K562 (cell line): Measurements from ENCODE around the gene PRR14L. TPM values are rescaled to one million over a fixed set of nuclear protein-coding genes. Genes with fewer than 3 reads are reported as not detected.

ENCODE experiments used
- ATF3 ChIP-seq, 2 experiments: fragments of 450-650 bp in 1 of 2; sonication (generic) in 1 of 2; formaldehyde crosslinking in 1 of 2; IDR thresholded peaks in 1 of 2; conservative IDR thresholded peaks in 1 of 2; 2 replicates each; pipeline versions ENCODE4 v1.6.1 to v1.8.1; 2016 to 2023; ENCODE audit warnings: mild to moderate bottlenecking in 2 of 2, moderate library complexity in 2 of 2, inconsistent platforms in 1 of 2, missing genetic modification reagents in 1 of 2
- BCL6 ChIP-seq: fragments of 250-450 bp; sonication (Bioruptor Pico); IDR thresholded peaks from 2 replicates; pipeline ENCODE4 v1.4.0; 2020
- BRD9 ChIP-seq: fragments of 450-650 bp; IDR thresholded peaks from 2 replicates; pipeline ENCODE4 v1.6.1; 2018; ENCODE audit warnings: low read depth; ENCODE audit not compliant: partially characterized antibody
- HOXB6 ChIP-seq: fragments of 250-450 bp; sonication (Bioruptor Pico); IDR thresholded peaks from 2 replicates; pipeline ENCODE4 v1.5.1; 2022; ENCODE audit warnings: mild to moderate bottlenecking, borderline replicate concordance
- NCOA4 ChIP-seq: fragments of 450-650 bp; IDR thresholded peaks from 2 replicates; pipeline ENCODE4 v1.6.1; 2018; ENCODE audit warnings: mild to moderate bottlenecking; ENCODE audit not compliant: partially characterized antibody
- NEUROD1 ChIP-seq: fragments of 150-350 bp; IDR thresholded peaks from 2 replicates; pipeline ENCODE4 v1.6.1; 2014; ENCODE audit warnings: borderline replicate concordance, low read length, low read depth; ENCODE audit not compliant: partially characterized antibody
- POLR2B ChIP-seq: fragments of 450-650 bp; IDR thresholded peaks from 2 replicates; pipeline ENCODE4 v1.6.1; 2018; ENCODE audit warnings: low read depth; ENCODE audit not compliant: partially characterized antibody
- RCOR1 ChIP-seq, 2 experiments: IDR thresholded peaks; 2 replicates each; pipeline ENCODE4 v1.6.1; 2012; ENCODE audit warnings: low read depth in 2 of 2, low read length in 2 of 2, borderline replicate concordance in 1 of 2, improper control_type of control experiment in 1 of 2
- SNIP1 ChIP-seq: fragments of 450-650 bp; IDR thresholded peaks from 2 replicates; pipeline ENCODE4 v1.7.1; 2017; ENCODE audit warnings: low read depth, mild to moderate bottlenecking
- TSC22D4 ChIP-seq: fragments of 450-650 bp; IDR thresholded peaks from 2 replicates; pipeline ENCODE4 v1.6.1; 2016; ENCODE audit warnings: missing genetic modification characterization, missing biosample characterization, control low read depth
- XRCC5 ChIP-seq: fragments of 200-400 bp; formaldehyde crosslinking; IDR thresholded peaks from 2 replicates; pipeline ENCODE4 v1.6.1; 2017; ENCODE audit warnings: low read depth, mild to moderate bottlenecking, low read length
- ZNF584 ChIP-seq: fragments of 200-800 bp; sonication (Bioruptor generic); IDR thresholded peaks from 2 replicates; pipeline ENCODE4 v1.6.1; 2016; ENCODE audit warnings: low read depth, mild to moderate bottlenecking, missing genetic modification characterization, missing compliant biosample characterization
- ZNF699 ChIP-seq: fragments of 250-450 bp; sonication (Bioruptor Pico); IDR thresholded peaks from 2 replicates; pipeline ENCODE4 v1.8.0; 2021; ENCODE audit warnings: mild to moderate bottlenecking, moderate library complexity; ENCODE audit not compliant: insufficient replicate concordance
- ZNF785 ChIP-seq: fragments of 250-450 bp; sonication (Bioruptor Pico); IDR thresholded peaks from 2 replicates; pipeline ENCODE4 v1.4.0; 2020; ENCODE audit warnings: mild to moderate bottlenecking
- polyA plus RNA-seq, 8 experiments: library from polyadenylated mRNA; depleted of rRNA in 4 of 8; stranded (reverse) in 5 of 8; unstranded in 3 of 8; fragments of >200 nt; fragmentation: Nextera tagmentation in 2 of 8; fragmentation: Illumina TruSeq in 1 of 8; extraction: Ambion mirVana in 2 of 8; extraction: Trizol in 1 of 8; gene quantifications; 2 replicates each; pipeline versions ENCODE4 v1.2.1 to v1.2.3, GENCODE V29; 2011 to 2014; ENCODE audit warnings: inconsistent platforms in 1 of 8, missing spikeins in 1 of 8
- total RNA-seq, 7 experiments: library from RNA; depleted of rRNA in 6 of 7; stranded (reverse); fragments of >200 nt in 6 of 7; fragmentation: Illumina TruSeq in 2 of 7; extraction: Trizol in 2 of 7; gene quantifications; 2 replicates each; pipeline versions ENCODE4 v1.2.1 to v1.2.3, GENCODE V29; 2011 to 2021; ENCODE audit warnings: low replicate concordance in 1 of 7
- TF ChIP-seq, protein P1 (sequence below): fragments of 200-400 bp; formaldehyde crosslinking; IDR thresholded peaks from 2 replicates; pipeline ENCODE4 v1.6.1; 2017; ENCODE audit warnings: mild to moderate bottlenecking, low read depth, low read length, moderate library complexity
- TF ChIP-seq, protein P2 (sequence below): sonication (generic); formaldehyde crosslinking; IDR thresholded peaks from 2 replicates; pipeline ENCODE4 v1.8.1; 2023; ENCODE audit warnings: mild to moderate bottlenecking, missing genetic modification reagents
- TF ChIP-seq, protein P3 (sequence below): fragments of 450-650 bp; conservative IDR thresholded peaks from 2 replicates; pipeline ENCODE4 v1.6.1; 2016; ENCODE audit warnings: missing genetic modification characterization, low read depth, mild to moderate bottlenecking, missing compliant biosample characterization, moderate library complexity

The PRR14L gene
- total and polyA plus RNA-seq, 9 of the 15 experiments (the other 6 are each of a cell fraction or from before 2014, with no cell fraction given), result 2.8 to 36.3 (median 12.3) TPM

- no peak for TF ChIP-seq ZNF699 (CRISPR knock-in tag)
- no peak; the same call in 1 of the 2 replicates for TF ChIP-seq ATF3 (IDR thresholded peaks at IDR 0.05)
- no peak for TF ChIP-seq ATF3 (CRISPR knock-in tag; conservative IDR thresholded peaks at IDR 0.05)
- no peak for TF ChIP-seq BCL6 (CRISPR knock-in tag)
- no peak for TF ChIP-seq XRCC5
- TF ChIP-seq NCOA4, result peak; percentile 44
- TF ChIP-seq POLR2B, result peak; percentile 87
- no peak for TF ChIP-seq HOXB6
- TF ChIP-seq ZNF584 (CRISPR knock-in tag), result no peak
- no peak for TF ChIP-seq ZNF785 (CRISPR knock-in tag)
- TF ChIP-seq NEUROD1, result no peak
- TF ChIP-seq, protein P1, sequence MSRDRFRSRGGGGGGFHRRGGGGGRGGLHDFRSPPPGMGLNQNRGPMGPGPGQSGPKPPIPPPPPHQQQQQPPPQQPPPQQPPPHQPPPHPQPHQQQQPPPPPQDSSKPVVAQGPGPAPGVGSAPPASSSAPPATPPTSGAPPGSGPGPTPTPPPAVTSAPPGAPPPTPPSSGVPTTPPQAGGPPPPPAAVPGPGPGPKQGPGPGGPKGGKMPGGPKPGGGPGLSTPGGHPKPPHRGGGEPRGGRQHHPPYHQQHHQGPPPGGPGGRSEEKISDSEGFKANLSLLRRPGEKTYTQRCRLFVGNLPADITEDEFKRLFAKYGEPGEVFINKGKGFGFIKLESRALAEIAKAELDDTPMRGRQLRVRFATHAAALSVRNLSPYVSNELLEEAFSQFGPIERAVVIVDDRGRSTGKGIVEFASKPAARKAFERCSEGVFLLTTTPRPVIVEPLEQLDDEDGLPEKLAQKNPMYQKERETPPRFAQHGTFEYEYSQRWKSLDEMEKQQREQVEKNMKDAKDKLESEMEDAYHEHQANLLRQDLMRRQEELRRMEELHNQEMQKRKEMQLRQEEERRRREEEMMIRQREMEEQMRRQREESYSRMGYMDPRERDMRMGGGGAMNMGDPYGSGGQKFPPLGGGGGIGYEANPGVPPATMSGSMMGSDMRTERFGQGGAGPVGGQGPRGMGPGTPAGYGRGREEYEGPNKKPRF, result no peak
- TF ChIP-seq, protein P2, sequence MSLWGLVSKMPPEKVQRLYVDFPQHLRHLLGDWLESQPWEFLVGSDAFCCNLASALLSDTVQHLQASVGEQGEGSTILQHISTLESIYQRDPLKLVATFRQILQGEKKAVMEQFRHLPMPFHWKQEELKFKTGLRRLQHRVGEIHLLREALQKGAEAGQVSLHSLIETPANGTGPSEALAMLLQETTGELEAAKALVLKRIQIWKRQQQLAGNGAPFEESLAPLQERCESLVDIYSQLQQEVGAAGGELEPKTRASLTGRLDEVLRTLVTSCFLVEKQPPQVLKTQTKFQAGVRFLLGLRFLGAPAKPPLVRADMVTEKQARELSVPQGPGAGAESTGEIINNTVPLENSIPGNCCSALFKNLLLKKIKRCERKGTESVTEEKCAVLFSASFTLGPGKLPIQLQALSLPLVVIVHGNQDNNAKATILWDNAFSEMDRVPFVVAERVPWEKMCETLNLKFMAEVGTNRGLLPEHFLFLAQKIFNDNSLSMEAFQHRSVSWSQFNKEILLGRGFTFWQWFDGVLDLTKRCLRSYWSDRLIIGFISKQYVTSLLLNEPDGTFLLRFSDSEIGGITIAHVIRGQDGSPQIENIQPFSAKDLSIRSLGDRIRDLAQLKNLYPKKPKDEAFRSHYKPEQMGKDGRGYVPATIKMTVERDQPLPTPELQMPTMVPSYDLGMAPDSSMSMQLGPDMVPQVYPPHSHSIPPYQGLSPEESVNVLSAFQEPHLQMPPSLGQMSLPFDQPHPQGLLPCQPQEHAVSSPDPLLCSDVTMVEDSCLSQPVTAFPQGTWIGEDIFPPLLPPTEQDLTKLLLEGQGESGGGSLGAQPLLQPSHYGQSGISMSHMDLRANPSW (CRISPR knock-in tag), result no peak
- TF ChIP-seq, protein P3, sequence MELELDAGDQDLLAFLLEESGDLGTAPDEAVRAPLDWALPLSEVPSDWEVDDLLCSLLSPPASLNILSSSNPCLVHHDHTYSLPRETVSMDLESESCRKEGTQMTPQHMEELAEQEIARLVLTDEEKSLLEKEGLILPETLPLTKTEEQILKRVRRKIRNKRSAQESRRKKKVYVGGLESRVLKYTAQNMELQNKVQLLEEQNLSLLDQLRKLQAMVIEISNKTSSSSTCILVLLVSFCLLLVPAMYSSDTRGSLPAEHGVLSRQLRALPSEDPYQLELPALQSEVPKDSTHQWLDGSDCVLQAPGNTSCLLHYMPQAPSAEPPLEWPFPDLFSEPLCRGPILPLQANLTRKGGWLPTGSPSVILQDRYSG (tag), result no peak
- TF ChIP-seq SNIP1, result no peak
- peak; percentile 90 for TF ChIP-seq BRD9
- TF ChIP-seq TSC22D4 (tag), result no peak
- TF ChIP-seq RCOR1 (IDR thresholded peaks at IDR 0.05; ENCODE audit: borderline replicate concordance in 1 of 2, low read depth in 2 of 2, low read length in 2 of 2), result peak; percentile 64 to 94
These were observed 3.9 kb upstream of the PRR14L start, which contains the start of gene DEPDC5 (continued) for GRCh38 chr22:31753634-31754501.
